Measurements from ENCODE around the gene NRG3.

- TF ChIP-seq POLR2A (IDR thresholded peaks at IDR 0.05) (no peak), EP300 (IDR thresholded peaks at IDR 0.05) (no peak), CTCF (IDR thresholded peaks at IDR 0.05) (no peak), POLR2AphosphoS5 (IDR thresholded peaks at IDR 0.05) (no peak)
These were observed 621.1 kb downstream of the NRG3 start for GRCh38 chr10:82496114-82496513.

Data from upper lobe of left lung (tissue), 4 donors.